Activated naive CD4-positive, alpha-beta T cell treated with anti-CD3 and anti-CD28 coated beads, Interleukin-2, amount 50 U/mL, for 24 hours (primary cell): Measurements from ENCODE around the gene THAP9.
"Not testable (repeated sequence)": the region's sequence is repeated elsewhere in the genome, so short reads cannot be mapped to it uniquely, and the experiment has no call there.

ENCODE experiments used
- H3K27ac Mint-ChIP-seq: one replicate; pipeline ENCODE4 v1.8.0; 2021; ENCODE audit warnings: mild to moderate bottlenecking, mixed read lengths
- H3K27me3 Mint-ChIP-seq: one replicate; pipeline ENCODE4 v1.8.0; 2021; ENCODE audit warnings: mixed read lengths
- H3K36me3 Mint-ChIP-seq: one replicate; pipeline ENCODE4 v1.8.0; 2021; ENCODE audit warnings: mixed read lengths
- H3K4me1 Mint-ChIP-seq: one replicate; pipeline ENCODE4 v1.8.0; 2021; ENCODE audit warnings: mixed read lengths
- H3K4me3 Mint-ChIP-seq: one replicate; pipeline ENCODE4 v1.8.0; 2021; ENCODE audit warnings: mild to moderate bottlenecking, mixed read lengths
- H3K9me3 Mint-ChIP-seq: one replicate; pipeline ENCODE4 v1.8.0; 2021; ENCODE audit warnings: mixed read lengths

The THAP9 gene

GRCh38 chr4:82900411-82901182 lies at the start of gene THAP9:
Gene THAP9, plus strand, starts transcription at chr4:82900735. Its CDS starts 68 bp downstream, at chr4:82900803.
- peaks cover 40% of the 10 kb centered on the region for H3K4me1 Mint-ChIP-seq

GRCh38 chr4:82851318-82851717 lies 49.2 kb upstream of the THAP9 start:
- no peak overlapping the region for H3K4me3 Mint-ChIP-seq
- H3K4me1 Mint-ChIP-seq: peaks cover 9% of the 10 kb centered on the region
- no peak overlapping the region for H3K27ac Mint-ChIP-seq
- no peaks in the 10 kb centered on the region for H3K27me3 Mint-ChIP-seq
- H3K9me3 Mint-ChIP-seq: no peaks in the 10 kb centered on the region
- H3K36me3 Mint-ChIP-seq: peaks cover 27% of the 10 kb centered on the region

More at GRCh38 chr4:82900411-82901182, at the start of gene THAP9:
- H3K9me3 Mint-ChIP-seq: no peaks in the 10 kb centered on the region
- no peak within 1 kb of the TSS for H3K27ac Mint-ChIP-seq
- H3K4me3 Mint-ChIP-seq: no peak within 1 kb of the TSS
- peaks cover 7% of the 10 kb centered on the region for H3K36me3 Mint-ChIP-seq
- no peaks in the 10 kb centered on the region for H3K27me3 Mint-ChIP-seq

DNA sequence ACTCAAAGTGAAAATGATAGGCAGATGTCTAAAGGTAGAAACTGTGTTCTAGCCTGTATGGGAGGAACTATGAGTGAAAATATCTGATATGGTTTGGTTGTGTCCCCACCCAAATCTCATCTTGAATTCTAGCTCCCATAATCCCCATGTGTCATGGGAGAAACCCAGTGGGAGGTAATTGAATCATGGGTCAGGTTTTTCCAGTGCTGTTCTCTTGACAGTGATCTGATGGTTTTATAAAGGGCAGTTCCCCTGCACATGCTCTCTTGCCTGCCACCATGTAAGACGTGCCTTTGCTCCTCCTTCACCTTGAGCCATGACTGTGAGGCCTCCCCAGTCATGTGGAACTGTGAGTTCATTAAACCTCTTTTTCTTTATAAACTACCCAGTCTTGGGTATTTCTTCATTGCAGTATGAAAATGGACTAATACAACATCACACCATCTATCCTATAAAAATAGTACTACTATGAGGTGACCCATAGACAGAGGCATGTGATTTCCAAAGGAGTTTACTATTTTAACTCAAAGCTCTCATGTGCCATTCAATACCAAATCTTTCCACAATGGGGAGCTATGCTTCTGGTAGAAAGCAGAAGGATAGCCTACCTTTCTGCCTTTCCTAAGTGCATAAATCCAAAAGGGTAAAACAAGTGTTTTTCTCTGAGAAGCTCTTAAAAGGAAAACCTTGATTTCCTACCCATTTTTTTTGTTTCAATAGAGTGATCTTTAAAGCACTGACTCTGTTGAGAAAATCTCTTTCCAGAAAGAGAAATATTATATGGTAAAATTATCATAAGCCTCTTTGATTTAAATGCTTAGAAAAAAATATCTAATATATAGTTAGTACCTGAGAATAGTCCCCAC lies 48.4 kb upstream of the THAP9 start:
- Mint-ChIP-seq H3K4me3 (no peak overlapping the region), H3K36me3 (peaks cover 24% of the 10 kb centered on the region), H3K27ac (peak overlapping the region; percentile 43), H3K27me3 (no peaks in the 10 kb centered on the region), H3K4me1 (peaks cover 9% of the 10 kb centered on the region), H3K9me3 (no peaks in the 10 kb centered on the region)

GRCh38 chr4:82852751-82853285 lies 47.7 kb upstream of the THAP9 start:
- Mint-ChIP-seq H3K4me1 (peaks cover 9% of the 10 kb centered on the region), H3K27me3 (no peaks in the 10 kb centered on the region), H3K4me3 (no peak overlapping the region), H3K27ac (no peak overlapping the region), H3K36me3 (peaks cover 23% of the 10 kb centered on the region), H3K9me3 (no peaks in the 10 kb centered on the region)

DNA sequence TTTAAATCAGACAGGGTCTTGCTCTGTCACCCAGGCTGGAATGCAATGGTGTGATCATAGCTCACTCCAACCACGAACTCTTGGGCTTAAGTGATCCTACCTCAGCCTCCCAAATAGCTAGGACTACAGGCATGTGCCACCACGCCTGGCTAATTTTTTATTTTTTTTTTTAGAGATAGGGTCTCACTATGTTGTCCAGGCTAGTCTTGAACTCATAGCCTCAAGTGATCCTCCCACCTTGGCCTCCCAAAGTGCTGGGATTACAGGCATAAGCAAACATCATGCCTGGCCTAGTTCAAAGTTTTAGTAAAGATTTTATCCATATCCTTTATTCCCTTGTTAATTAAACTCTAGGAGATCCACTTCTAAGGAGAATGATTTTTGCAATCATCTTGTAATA lies 40.0 kb upstream of the THAP9 start:
- H3K27ac Mint-ChIP-seq, H3K9me3 Mint-ChIP-seq, H3K27me3 Mint-ChIP-seq, H3K4me3 Mint-ChIP-seq: not testable (repeated sequence)
- H3K36me3 Mint-ChIP-seq: peaks cover 17% of the 10 kb centered on the region
- H3K4me1 Mint-ChIP-seq: peaks cover 21% of the 10 kb centered on the region

GRCh38 chr4:82861529-82861928 lies 39.0 kb upstream of the THAP9 start:
- H3K4me1 Mint-ChIP-seq: peaks cover 31% of the 10 kb centered on the region
- H3K27me3 Mint-ChIP-seq: no peaks in the 10 kb centered on the region
- no peak overlapping the region for H3K27ac Mint-ChIP-seq
- H3K36me3 Mint-ChIP-seq: peaks cover 20% of the 10 kb centered on the region
- no peak overlapping the region for H3K4me3 Mint-ChIP-seq
- H3K9me3 Mint-ChIP-seq: no peaks in the 10 kb centered on the region

GRCh38 chr4:82864336-82864979 lies 36.1 kb upstream of the THAP9 start:
- Mint-ChIP-seq H3K4me3 (peak overlapping the region; percentile 28), H3K4me1 (peaks cover 42% of the 10 kb centered on the region), H3K27me3 (no peaks in the 10 kb centered on the region), H3K36me3 (peaks cover 22% of the 10 kb centered on the region), H3K27ac (peak overlapping the region; percentile 57), H3K9me3 (no peaks in the 10 kb centered on the region)

DNA sequence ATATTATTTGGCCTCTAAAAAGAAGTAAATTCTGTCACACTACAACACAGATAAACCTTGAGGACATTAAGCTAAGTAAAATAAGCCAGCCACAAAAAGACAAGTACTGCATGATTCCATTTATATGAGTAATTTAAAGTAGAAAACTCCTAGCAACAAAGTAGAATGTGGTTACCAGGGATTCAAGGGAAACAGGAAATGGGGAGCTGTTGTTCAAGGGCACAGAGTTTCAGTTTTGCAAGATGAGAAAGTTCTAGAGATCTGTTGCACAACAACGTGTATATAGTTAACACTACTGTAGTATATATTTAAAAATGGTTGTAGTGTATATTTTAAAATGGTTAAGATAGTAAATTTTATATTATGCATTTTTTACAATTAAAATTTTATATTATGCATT lies 34.9 kb upstream of the THAP9 start:
- Mint-ChIP-seq H3K27me3 (no peaks in the 10 kb centered on the region), H3K27ac (peak overlapping the region; percentile 66), H3K9me3 (no peaks in the 10 kb centered on the region), H3K4me3 (peak overlapping the region; percentile 69), H3K4me1 (peaks cover 42% of the 10 kb centered on the region), H3K36me3 (peaks cover 26% of the 10 kb centered on the region)

DNA sequence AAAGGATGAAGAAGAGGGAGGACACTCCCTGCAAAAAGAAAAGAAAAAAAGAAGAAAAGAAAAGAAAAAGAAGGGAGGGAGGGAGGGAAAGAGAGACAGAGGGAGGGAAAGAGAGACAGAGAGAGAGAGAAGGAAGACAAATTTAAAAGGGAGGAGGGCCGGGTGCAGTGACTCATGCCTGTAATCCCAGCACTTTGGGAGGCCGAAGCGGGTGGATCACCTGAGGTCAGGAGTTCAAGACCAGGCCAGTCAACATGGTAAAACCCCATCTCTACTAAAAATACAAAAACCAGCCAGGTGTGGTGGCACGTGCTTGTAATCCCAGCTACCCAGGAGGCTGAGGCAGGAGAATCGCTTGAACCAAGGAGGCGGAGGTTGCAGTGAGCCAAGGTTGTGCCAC lies 34.5 kb upstream of the THAP9 start:
- Mint-ChIP-seq H3K36me3 (peaks cover 28% of the 10 kb centered on the region), H3K4me3 (peak overlapping the region; percentile 42), H3K27ac (peak overlapping the region; percentile 82), H3K4me1 (peaks cover 42% of the 10 kb centered on the region)
- H3K27me3 Mint-ChIP-seq, H3K9me3 Mint-ChIP-seq: not testable (repeated sequence)

GRCh38 chr4:82866706-82867385 lies 33.7 kb upstream of the THAP9 start:
- H3K4me3 Mint-ChIP-seq: no peak overlapping the region
- no peaks in the 10 kb centered on the region for H3K9me3 Mint-ChIP-seq
- H3K27ac Mint-ChIP-seq: no peak overlapping the region
- peaks cover 25% of the 10 kb centered on the region for H3K36me3 Mint-ChIP-seq
- H3K27me3 Mint-ChIP-seq: no peaks in the 10 kb centered on the region
- peaks cover 38% of the 10 kb centered on the region for H3K4me1 Mint-ChIP-seq

DNA sequence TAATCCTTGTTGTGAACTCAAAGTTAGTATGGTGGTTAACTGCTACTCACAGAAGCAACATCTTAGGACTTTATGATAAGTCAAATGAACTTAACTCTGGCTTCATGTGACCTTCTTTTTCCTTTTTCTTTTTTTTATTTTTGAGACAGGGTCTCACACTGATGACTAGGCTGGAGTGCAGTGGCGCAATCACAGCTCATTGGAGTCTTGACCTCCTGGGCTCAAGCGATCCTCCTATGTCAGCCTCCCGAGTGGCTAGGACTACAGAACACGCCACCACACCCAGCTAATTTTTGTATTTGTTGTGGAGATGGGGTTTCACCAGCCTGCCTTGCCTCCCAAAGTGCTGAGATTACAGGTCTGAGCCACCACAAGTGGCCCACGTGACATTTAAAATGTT lies 32.0 kb upstream of the THAP9 start:
- H3K9me3 Mint-ChIP-seq: no peaks in the 10 kb centered on the region
- no peaks in the 10 kb centered on the region for H3K27me3 Mint-ChIP-seq
- H3K4me1 Mint-ChIP-seq: peaks cover 38% of the 10 kb centered on the region
- H3K36me3 Mint-ChIP-seq: peaks cover 21% of the 10 kb centered on the region
- peak overlapping the region; percentile 30 for H3K27ac Mint-ChIP-seq
- no peak overlapping the region for H3K4me3 Mint-ChIP-seq

GRCh38 chr4:82885410-82885809 lies 15.1 kb upstream of the THAP9 start:
- H3K4me3 Mint-ChIP-seq: no peak overlapping the region
- peak overlapping the region; percentile 44 for H3K27ac Mint-ChIP-seq
- no peaks in the 10 kb centered on the region for H3K9me3 Mint-ChIP-seq
- peaks cover 5% of the 10 kb centered on the region for H3K36me3 Mint-ChIP-seq
- no peaks in the 10 kb centered on the region for H3K27me3 Mint-ChIP-seq
- H3K4me1 Mint-ChIP-seq: peaks cover 65% of the 10 kb centered on the region

DNA sequence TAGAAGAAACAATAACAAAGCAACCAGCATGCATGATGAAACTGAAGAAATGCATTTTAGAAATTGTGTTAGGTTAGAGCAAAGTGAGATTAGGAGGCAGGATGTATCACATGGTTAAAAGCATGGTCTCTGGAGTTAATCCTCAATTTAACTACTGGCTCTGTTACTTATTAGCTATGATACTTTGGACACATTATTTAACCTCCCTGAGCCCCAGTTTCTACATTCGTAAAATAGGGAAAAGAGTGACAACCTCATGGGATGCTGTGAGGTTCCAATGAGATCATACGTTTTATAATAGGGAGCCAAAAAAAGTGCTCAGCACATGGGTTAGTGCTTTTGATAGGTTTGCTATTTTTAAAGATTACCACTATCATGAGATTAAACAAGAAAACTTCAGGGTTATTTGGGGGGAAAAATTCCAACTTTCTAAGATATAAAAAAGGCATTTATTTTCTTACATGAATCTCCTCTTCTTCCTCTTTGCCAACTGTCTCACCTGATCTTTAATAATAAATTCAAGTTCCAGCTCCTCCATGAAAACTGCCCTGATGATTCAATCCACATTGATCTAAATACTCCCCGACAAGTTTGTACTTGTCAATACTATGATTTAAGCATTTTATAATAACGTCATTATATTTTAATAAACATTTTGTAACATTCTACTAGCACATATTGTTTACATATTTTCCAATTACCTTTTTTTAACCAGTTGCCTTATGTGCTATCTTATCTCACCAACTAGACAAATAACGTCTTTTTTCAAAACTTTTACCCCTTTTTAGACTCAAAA lies 14.2 kb upstream of the THAP9 start:
- Mint-ChIP-seq H3K27me3 (no peaks in the 10 kb centered on the region), H3K27ac (peak overlapping the region; percentile 65), H3K4me1 (peaks cover 60% of the 10 kb centered on the region), H3K9me3 (no peaks in the 10 kb centered on the region), H3K36me3 (peaks cover 5% of the 10 kb centered on the region), H3K4me3 (peak overlapping the region; percentile 39)

DNA sequence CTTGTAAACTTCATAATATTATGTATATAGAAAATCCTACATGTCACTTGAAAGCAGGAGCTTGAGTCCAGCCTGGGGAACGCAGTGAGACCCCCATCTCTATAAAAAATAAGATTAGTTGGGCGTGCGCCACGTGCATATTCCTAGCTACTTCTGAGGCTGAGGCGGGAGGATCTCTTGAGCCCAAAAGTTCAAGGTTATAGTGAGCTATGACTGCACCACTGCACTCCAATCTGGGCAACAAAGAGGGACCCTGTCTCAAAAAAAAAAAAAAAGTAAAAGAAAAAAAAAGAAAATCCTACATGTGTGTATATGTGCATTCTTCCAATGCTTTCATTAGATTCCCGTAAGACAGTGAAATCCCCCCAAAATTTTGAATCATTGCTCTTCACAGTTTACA lies 11.2 kb upstream of the THAP9 start:
- Mint-ChIP-seq H3K27me3 (no peaks in the 10 kb centered on the region), H3K4me1 (peaks cover 61% of the 10 kb centered on the region), H3K9me3 (no peaks in the 10 kb centered on the region), H3K4me3 (peak overlapping the region; percentile 94), H3K36me3 (peaks cover 4% of the 10 kb centered on the region), H3K27ac (no peak overlapping the region)
